Measurements from ENCODE around the gene PLA2G4D. TPM values are rescaled to one million over a fixed set of nuclear protein-coding genes. Genes with fewer than 3 reads are reported as not detected.

PLA2G4D gene
- polyA plus RNA-seq, 2 of the 4 experiments (the other 2 are of a cell fraction), result not detected

DNA sequence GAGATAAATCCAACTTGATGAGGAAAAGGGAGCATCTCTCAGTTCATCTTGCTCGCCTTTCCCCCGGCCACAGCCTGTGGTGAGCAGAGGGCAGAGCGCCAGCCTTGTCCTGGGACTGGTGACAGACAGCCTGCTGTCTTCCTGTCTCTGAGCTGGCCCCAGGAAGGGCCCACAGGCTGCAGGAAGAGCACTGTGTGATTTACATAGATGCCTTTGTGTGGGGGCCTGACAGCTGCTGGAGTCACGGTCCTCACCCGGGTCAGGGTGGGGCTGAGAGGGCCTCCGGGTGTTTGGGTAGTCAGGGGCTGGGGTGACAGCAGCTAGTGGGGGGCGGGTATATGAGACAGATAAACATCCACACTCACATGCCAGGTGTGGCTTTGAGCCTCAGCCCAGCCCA lies 29.3 kb downstream of the PLA2G4D start:
- Histone ChIP-seq H3K4me2 (no peak overlapping the region), H3K27ac (no peak overlapping the region), H3K4me1 (no peaks in the 10 kb centered on the region; the same call in 2 of the 3 replicates), H3K9me3 (no peaks in the 10 kb centered on the region; the same call in 2 of the 3 replicates), H3K4me3 (no peak overlapping the region)
- TF ChIP-seq HDAC2 (IDR thresholded peaks at IDR 0.05) (no peak), GATA3 (IDR thresholded peaks at IDR 0.05; ENCODE audit: borderline replicate concordance) (no peak), EHF (CRISPR knock-in tag; IDR thresholded peaks at IDR 0.05) (no peak), TP53 (CRISPR knock-in tag; IDR thresholded peaks at IDR 0.05) (no peak), SREBF2 (IDR thresholded peaks at IDR 0.05) (no peak), MAFK (IDR thresholded peaks at IDR 0.05; ENCODE audit: partially characterized antibody) (no peak), EP300 (IDR thresholded peaks at IDR 0.05) (no peak), BHLHE40 (IDR thresholded peaks at IDR 0.05; ENCODE audit: low read depth, low read length) (no peak)
- TF ChIP-seq, protein P1, sequence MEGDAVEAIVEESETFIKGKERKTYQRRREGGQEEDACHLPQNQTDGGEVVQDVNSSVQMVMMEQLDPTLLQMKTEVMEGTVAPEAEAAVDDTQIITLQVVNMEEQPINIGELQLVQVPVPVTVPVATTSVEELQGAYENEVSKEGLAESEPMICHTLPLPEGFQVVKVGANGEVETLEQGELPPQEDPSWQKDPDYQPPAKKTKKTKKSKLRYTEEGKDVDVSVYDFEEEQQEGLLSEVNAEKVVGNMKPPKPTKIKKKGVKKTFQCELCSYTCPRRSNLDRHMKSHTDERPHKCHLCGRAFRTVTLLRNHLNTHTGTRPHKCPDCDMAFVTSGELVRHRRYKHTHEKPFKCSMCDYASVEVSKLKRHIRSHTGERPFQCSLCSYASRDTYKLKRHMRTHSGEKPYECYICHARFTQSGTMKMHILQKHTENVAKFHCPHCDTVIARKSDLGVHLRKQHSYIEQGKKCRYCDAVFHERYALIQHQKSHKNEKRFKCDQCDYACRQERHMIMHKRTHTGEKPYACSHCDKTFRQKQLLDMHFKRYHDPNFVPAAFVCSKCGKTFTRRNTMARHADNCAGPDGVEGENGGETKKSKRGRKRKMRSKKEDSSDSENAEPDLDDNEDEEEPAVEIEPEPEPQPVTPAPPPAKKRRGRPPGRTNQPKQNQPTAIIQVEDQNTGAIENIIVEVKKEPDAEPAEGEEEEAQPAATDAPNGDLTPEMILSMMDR (IDR thresholded peaks at IDR 0.05), result no peak
- ChIA-PET POLR2A (no interaction called here), CTCF (interaction anchor here (1.2 to 7.8 kb wide), 4 partner anchors 19 to 77 kb away, joined by 3 to 82 read pairs (median 15); no protein-coding TSS in a partner anchor)
- DNase-seq (ENCODE audit: low read depth in 1 of 2, low spot score in 1 of 2) (no peak), ATAC-seq (peak in 1 of 2 experiments; percentile 26; a peak in 1 of 6 replicates), FAIRE-seq (no peak)
- 59% methylated on average over 4 of the region's 7 CpGs for WGBS (ENCODE audit: missing lambda C conversion rate)

DNA sequence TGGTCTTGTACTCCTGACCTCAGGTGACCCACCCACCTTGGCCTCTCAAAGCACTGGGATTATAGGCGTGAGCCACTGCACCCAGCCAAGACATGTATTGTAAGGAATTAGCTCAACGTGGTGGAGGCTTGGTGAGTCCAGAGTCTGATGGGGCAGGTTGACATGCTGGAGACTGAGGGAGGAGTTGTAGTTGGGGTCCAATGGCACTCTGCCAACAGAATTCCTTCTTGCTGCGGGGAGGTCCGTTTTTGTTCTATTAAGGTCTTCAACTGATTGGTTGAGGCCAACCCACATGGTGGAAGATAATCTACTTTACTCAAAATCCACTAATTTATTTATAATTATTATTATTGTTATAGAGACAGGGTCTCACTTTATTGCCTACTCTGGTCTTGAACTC lies 30.1 kb downstream of the PLA2G4D start:
- DNase-seq (ENCODE audit: low read depth in 1 of 2, low spot score in 1 of 2) (no peak), ATAC-seq (no peak), FAIRE-seq (no peak)
- no peak overlapping the region for H3K4me3 ChIP-seq
- no peak overlapping the region for H3K27ac ChIP-seq
- no peaks in the 10 kb centered on the region; the same call in 2 of the 3 replicates for H3K9me3 ChIP-seq
- TF ChIP-seq RCOR1 (IDR thresholded peaks at IDR 0.05; ENCODE audit: low read depth, low read length) (no peak), CEBPB (IDR thresholded peaks at IDR 0.05) (no peak), JUNB (IDR thresholded peaks at IDR 0.05) (no peak), CHD4 (IDR thresholded peaks at IDR 0.05; ENCODE audit: borderline replicate concordance) (no peak), TP53 (CRISPR knock-in tag; IDR thresholded peaks at IDR 0.05) (no peak), MAZ (IDR thresholded peaks at IDR 0.05; ENCODE audit: borderline replicate concordance, low read depth, low read length) (no peak), RFX5 (IDR thresholded peaks at IDR 0.05) (no peak), RARB (CRISPR knock-in tag; IDR thresholded peaks at IDR 0.05) (no peak), MYC (IDR thresholded peaks at IDR 0.05; ENCODE audit: borderline replicate concordance, low read length) (no peak)
- TF ChIP-seq, protein P2, sequence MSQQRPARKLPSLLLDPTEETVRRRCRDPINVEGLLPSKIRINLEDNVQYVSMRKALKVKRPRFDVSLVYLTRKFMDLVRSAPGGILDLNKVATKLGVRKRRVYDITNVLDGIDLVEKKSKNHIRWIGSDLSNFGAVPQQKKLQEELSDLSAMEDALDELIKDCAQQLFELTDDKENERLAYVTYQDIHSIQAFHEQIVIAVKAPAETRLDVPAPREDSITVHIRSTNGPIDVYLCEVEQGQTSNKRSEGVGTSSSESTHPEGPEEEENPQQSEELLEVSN (IDR thresholded peaks at IDR 0.05; ENCODE audit: borderline replicate concordance, low read depth), result no peak
- TF ChIP-seq, protein P3, sequence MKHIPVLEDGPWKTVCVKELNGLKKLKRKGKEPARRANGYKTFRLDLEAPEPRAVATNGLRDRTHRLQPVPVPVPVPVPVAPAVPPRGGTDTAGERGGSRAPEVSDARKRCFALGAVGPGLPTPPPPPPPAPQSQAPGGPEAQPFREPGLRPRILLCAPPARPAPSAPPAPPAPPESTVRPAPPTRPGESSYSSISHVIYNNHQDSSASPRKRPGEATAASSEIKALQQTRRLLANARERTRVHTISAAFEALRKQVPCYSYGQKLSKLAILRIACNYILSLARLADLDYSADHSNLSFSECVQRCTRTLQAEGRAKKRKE (CRISPR knock-in tag; IDR thresholded peaks at IDR 0.05; ENCODE audit: low read depth), result no peak
- TF ChIP-seq, protein P4, sequence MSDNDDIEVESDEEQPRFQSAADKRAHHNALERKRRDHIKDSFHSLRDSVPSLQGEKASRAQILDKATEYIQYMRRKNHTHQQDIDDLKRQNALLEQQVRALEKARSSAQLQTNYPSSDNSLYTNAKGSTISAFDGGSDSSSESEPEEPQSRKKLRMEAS (IDR thresholded peaks at IDR 0.05), result no peak
- ChIA-PET CTCF (interaction anchor here (1.7 to 7.8 kb wide), 3 partner anchors 20 to 74 kb away, joined by 3 to 82 read pairs (median 15); no protein-coding TSS in a partner anchor), POLR2A (no interaction called here)
- WGBS (ENCODE audit: missing lambda C conversion rate), result 68% methylated on average over 4 of the region's 4 CpGs
- H3K4me2 ChIP-seq, result no peak overlapping the region
- no peaks in the 10 kb centered on the region; the same call in 2 of the 3 replicates for H3K4me1 ChIP-seq

DNA sequence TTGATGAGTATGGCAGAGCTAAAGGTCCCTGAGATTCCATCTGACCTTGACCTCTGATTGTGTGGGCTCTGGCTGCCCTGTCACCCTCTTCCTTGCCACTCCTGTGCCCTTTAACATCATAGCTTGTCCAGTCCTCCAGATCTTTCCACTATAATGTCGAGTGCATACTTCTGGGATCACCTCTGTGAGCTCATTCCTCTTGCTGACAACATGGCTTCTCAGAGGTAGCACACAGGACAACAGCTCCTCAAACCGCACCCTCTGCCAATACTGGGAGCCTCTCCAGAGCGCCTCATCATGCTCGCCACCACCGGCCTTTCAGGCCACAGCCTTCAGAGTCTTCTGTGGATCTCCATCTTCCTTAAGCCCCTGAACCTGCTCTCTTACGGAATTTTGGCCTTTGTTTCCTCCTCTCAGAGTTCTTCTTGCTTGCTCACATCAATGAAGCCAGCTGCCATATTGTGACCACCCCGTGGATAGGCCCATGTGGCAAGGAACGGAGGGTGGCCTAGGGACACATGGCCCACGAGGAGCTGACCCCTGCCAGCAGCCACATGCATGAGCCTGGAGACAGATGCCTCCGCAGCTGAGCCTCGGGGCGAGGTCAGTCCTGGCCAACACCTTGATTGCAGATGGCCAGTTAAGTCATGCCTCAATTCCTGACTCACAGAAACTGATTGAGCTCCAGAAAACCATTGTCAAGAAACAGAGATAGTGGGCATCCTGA lies 31.1 kb downstream of the PLA2G4D start:
- Histone ChIP-seq H3K4me3 (no peak overlapping the region), H3K9me3 (no peaks in the 10 kb centered on the region; the same call in 2 of the 3 replicates), H3K27ac (no peak overlapping the region), H3K4me1 (no peaks in the 10 kb centered on the region; the same call in 2 of the 3 replicates), H3K4me2 (no peak overlapping the region)
- DNase-seq (ENCODE audit: low read depth in 1 of 2, low spot score in 1 of 2) (no peak), FAIRE-seq (no peak), ATAC-seq (no peak)
- CTCF ChIA-PET, result interaction anchor here (0.7 to 7.8 kb wide), 6 partner anchors 21 to 75 kb away, joined by 3 to 82 read pairs (median 3); no protein-coding TSS in a partner anchor
- POLR2A ChIA-PET, result no interaction called here
- 68% methylated on average over 8 of the region's 12 CpGs for WGBS (ENCODE audit: missing lambda C conversion rate)
- TF ChIP-seq GATA3 (IDR thresholded peaks at IDR 0.05; ENCODE audit: borderline replicate concordance) (no peak), FOSL2 (IDR thresholded peaks at IDR 0.05) (no peak), FOSL2 (CRISPR knock-in tag; IDR thresholded peaks at IDR 0.05) (no peak), HDAC2 (IDR thresholded peaks at IDR 0.05) (no peak), NR3C1 (IDR thresholded peaks at IDR 0.05) (no peak), PHF8 (IDR thresholded peaks at IDR 0.05; ENCODE audit: borderline replicate concordance, low read depth) (no peak), NFE2L2 (conservative IDR thresholded peaks at IDR 0.05; ENCODE audit: low read length) (no peak), NPAS2 (CRISPR knock-in tag; IDR thresholded peaks at IDR 0.05; ENCODE audit: borderline replicate concordance) (no peak), JUN (IDR thresholded peaks at IDR 0.05) (no peak), FOSB (CRISPR knock-in tag; IDR thresholded peaks at IDR 0.05) (no peak), CBX2 (IDR thresholded peaks at IDR 0.05; ENCODE audit: borderline replicate concordance, low read depth) (no peak)
- TF ChIP-seq, protein P5, sequence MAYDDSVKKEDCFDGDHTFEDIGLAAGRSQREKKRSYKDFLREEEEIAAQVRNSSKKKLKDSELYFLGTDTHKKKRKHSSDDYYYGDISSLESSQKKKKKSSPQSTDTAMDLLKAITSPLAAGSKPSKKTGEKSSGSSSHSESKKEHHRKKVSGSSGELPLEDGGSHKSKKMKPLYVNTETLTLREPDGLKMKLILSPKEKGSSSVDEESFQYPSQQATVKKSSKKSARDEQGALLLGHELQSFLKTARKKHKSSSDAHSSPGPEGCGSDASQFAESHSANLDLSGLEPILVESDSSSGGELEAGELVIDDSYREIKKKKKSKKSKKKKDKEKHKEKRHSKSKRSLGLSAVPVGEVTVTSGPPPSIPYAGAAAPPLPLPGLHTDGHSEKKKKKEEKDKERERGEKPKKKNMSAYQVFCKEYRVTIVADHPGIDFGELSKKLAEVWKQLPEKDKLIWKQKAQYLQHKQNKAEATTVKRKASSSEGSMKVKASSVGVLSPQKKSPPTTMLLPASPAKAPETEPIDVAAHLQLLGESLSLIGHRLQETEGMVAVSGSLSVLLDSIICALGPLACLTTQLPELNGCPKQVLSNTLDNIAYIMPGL (CRISPR knock-in tag; IDR thresholded peaks at IDR 0.05; ENCODE audit: borderline replicate concordance), result no peak

All from A549 (cell line).